ENCODE measurements around the gene PIK3R5.

PIK3R5 gene

DNA sequence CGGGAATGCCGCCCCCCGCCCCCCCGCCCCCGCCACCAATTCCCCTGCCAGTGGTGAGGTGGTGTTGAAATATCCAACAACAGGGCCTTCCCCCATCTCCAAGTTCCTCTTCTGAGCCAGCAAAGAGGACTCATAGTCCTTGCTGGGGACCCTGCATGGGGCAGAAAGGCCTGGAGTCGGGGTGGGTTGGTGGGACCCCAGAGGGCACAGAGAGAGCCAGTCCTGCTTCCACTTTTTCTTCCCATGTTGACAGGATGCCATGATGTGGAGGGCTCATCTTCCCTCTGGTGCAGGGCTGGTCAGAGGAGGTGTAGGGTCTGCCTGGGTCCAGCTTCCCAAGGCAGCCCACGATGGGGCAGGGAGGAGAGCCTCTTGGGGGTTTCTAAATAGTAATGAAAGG lies 49.0 kb downstream of the PIK3R5 start:
- Histone ChIP-seq H3K27ac (ENCODE audit: low read length) (no peak overlapping the region), H3K9ac (ENCODE audit: low read length) (no peak overlapping the region), H3K36me3 (ENCODE audit: control insufficient read depth, low read depth, low read length) (no peaks in the 10 kb centered on the region), H3K9me3 (ENCODE audit: control insufficient read depth, low read depth, low read length) (no peaks in the 10 kb centered on the region), H3K27me3 (ENCODE audit: control insufficient read depth, insufficient read depth, low read length) (no peaks in the 10 kb centered on the region), H3K4me3 (ENCODE audit: low read length) (no peak overlapping the region), H3K4me1 (ENCODE audit: control insufficient read depth, low read depth, low read length) (no peaks in the 10 kb centered on the region)

DNA sequence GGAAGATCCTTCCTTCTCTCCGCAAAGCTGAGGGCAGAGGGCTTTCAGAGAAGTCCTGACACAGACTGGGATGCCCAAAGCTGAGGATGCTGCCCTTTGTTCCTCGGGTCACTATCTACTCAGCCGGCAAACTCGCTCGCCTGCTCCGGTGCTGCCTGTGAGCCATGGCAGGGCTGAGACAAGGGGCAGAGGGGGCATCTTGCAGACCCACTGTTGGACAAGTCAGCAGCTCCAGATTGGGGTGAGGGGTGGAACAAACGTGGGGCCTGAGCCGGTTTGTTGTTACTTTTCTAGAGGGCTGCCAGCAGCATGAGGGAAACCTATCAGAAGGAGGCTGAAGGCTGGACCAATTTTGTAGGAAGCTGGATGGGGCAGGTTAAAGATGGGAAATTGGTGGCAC lies 51.0 kb downstream of the PIK3R5 start:
- Histone ChIP-seq H3K36me3 (ENCODE audit: control insufficient read depth, low read depth, low read length) (no peaks in the 10 kb centered on the region), H3K27me3 (ENCODE audit: control insufficient read depth, insufficient read depth, low read length) (no peaks in the 10 kb centered on the region), H3K4me3 (ENCODE audit: low read length) (no peak overlapping the region), H3K9me3 (ENCODE audit: control insufficient read depth, low read depth, low read length) (no peaks in the 10 kb centered on the region), H3K4me1 (ENCODE audit: control insufficient read depth, low read depth, low read length) (no peaks in the 10 kb centered on the region), H3K27ac (ENCODE audit: low read length) (no peak overlapping the region), H3K9ac (ENCODE audit: low read length) (no peak overlapping the region)

DNA sequence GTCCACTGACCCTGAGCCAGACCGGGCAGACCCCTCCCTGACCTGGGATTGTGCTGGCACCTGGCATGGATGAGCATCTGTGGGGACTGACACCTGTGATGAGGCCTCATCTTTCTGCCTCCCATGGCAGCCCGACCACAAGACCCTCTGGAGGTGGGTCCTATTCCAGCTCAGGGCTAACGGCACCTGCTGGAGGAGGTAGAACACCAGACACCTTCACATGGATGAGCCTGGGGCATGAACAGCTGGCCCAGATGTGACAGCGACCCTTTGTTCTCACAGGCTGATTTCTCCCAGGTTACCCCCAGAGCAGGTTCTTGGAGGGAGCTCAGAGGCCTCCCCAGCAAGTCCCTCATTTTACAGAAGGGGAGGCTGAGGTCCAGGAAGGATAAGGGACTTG lies 51.6 kb downstream of the PIK3R5 start:
- Histone ChIP-seq H3K9ac (ENCODE audit: low read length) (no peak overlapping the region), H3K9me3 (ENCODE audit: control insufficient read depth, low read depth, low read length) (no peaks in the 10 kb centered on the region), H3K27me3 (ENCODE audit: control insufficient read depth, insufficient read depth, low read length) (no peaks in the 10 kb centered on the region), H3K4me1 (ENCODE audit: control insufficient read depth, low read depth, low read length) (no peaks in the 10 kb centered on the region), H3K36me3 (ENCODE audit: control insufficient read depth, low read depth, low read length) (no peaks in the 10 kb centered on the region), H3K4me3 (ENCODE audit: low read length) (no peak overlapping the region), H3K27ac (ENCODE audit: low read length) (no peak overlapping the region)

DNA sequence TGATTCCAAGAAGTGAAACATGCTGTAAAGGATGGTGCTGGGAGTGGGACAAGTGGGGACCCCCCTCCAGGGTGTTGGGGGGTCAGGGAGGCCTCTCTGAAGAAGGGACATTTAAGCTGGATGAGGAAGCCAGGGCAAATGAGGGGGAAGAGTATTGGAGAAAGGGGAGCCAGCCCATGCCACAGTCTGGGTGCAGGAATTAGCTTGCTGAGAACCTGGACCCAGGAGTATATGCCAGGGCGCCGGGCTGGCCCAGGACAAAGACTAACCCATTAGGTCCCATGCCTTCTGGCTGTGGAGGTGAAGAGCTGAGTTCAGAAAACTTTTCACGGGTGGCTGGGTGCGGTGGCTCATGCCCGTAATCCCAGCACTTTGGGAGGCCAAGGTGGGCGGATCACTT lies 52.4 kb downstream of the PIK3R5 start:
- Histone ChIP-seq H3K4me3 (ENCODE audit: low read length) (no peak overlapping the region), H3K9me3 (ENCODE audit: control insufficient read depth, low read depth, low read length) (no peaks in the 10 kb centered on the region), H3K36me3 (ENCODE audit: control insufficient read depth, low read depth, low read length) (no peaks in the 10 kb centered on the region), H3K27ac (ENCODE audit: low read length) (no peak overlapping the region), H3K4me1 (ENCODE audit: control insufficient read depth, low read depth, low read length) (no peaks in the 10 kb centered on the region), H3K9ac (ENCODE audit: low read length) (no peak overlapping the region), H3K27me3 (ENCODE audit: control insufficient read depth, insufficient read depth, low read length) (no peaks in the 10 kb centered on the region)

DNA sequence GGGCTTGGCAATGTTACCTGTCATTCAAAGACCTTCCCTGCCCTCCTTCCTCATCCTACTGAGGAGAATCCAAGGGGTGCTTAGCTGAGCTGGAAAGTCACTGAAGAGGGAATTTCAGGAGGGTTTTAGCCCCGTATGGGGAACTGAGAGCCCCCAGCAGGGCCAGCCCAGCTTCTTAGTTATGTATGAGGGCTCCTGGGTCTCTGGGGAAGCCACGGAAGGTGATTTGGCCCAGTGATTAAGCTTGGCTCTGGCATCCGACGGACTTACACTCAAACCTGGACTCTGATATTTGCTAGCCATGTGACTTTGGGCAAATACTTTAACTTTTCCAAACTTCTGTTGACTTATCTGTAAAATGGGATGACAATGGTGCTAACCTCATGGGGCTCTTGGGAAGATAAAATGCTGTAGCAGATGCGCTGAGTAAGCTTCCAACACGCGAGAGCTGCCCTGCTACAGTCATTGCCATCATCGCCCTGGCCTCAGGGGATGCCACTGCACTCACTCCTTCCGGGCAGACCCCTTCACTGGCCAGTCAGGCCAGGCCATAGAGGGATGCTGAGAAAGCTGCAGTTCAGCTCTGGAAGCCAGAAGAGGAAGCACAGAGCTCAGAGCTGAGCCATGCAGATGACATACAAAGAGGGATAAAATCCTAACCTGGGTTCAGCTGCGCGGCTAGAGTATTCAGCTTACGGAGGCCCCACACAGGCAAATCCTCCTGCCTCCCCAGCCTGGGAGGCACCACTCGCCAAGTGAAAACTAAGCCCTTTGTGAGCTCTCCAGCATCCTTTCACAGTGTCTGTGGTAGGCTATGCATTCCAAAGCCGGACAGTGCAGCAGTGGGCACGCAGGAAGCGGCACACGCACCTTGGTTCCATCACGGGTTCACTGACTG lies 53.2 kb downstream of the PIK3R5 start:
- H3K36me3 ChIP-seq (ENCODE audit: control insufficient read depth, low read depth, low read length): no peaks in the 10 kb centered on the region
- no peaks in the 10 kb centered on the region for H3K27me3 ChIP-seq (ENCODE audit: control insufficient read depth, insufficient read depth, low read length)
- no peaks in the 10 kb centered on the region for H3K9me3 ChIP-seq (ENCODE audit: control insufficient read depth, low read depth, low read length)
- no peak overlapping the region for H3K27ac ChIP-seq (ENCODE audit: low read length)
- no peak overlapping the region for H3K9ac ChIP-seq (ENCODE audit: low read length)
- no peaks in the 10 kb centered on the region for H3K4me1 ChIP-seq (ENCODE audit: control insufficient read depth, low read depth, low read length)
- H3K4me3 ChIP-seq (ENCODE audit: low read length): no peak overlapping the region

DNA sequence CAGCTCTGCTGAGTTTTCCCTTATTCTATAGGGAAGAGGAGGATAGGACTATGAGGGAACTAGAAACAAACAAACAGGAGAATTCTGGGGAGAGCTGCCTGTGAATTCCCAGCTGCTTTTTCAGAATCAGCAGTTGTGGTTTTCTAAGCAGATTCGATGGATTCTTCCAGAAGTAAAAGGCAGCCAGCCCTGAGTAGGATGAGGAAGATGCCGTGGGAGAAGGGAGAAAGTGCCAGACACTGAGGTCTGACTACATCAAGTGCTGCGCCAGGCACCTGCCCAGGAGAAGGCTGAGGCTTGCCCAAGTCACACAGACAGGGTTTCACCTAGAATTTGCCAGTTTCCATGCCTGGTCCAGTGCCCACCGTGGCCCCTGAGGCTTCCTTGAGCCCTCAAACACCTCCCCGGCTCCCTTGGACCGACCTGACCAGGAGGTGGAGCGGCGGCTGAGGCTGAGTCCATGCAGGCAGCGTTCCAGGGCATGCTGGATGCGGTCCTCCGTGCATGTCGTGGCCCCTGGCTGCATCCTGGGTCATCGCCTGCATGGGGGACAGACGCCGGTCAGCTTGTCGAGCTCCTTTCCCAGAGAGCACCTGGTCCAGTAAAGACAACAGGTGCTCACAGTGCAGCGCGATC lies 54.4 kb downstream of the PIK3R5 start:
- no peaks in the 10 kb centered on the region for H3K36me3 ChIP-seq (ENCODE audit: control insufficient read depth, low read depth, low read length)

DNA sequence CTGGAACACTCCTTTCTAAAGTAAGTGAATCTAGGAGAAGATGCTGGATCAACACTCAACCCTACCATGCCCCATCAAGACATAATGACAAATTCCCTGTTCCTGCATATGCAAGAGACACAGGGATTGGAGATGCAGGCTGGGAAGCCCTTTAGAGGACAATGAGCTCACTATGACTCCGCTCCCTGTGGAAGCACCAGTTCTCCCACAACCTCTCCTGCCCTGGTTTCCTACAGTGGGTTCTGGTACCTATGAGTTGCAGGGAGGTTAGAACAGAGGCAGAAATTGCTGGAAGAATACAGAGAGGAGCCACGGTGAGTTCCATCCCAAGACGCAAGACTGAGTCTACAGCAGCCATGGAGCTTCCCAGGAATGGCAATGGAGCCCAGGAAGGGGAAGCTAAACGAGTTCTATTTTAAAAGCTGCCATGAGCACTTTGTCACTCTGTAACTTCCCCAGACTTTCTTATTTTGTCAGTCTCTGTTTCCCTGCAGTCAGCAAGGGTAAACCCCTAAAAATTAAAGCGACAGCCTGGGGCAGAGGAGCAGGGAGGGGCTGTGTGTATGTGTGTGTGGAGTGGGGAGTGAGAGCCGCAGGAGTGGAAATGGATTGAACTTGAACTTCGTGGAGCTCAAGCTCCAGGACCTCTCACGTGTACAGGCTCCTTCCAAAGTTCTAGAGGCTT lies 55.8 kb downstream of the PIK3R5 start:
- no peak overlapping the region for H3K4me3 ChIP-seq (ENCODE audit: low read length)
- H3K9ac ChIP-seq (ENCODE audit: low read length): no peak overlapping the region
- H3K27me3 ChIP-seq (ENCODE audit: control insufficient read depth, insufficient read depth, low read length): no peaks in the 10 kb centered on the region
- no peaks in the 10 kb centered on the region for H3K36me3 ChIP-seq (ENCODE audit: control insufficient read depth, low read depth, low read length)
- H3K9me3 ChIP-seq (ENCODE audit: control insufficient read depth, low read depth, low read length): no peaks in the 10 kb centered on the region
- H3K4me1 ChIP-seq (ENCODE audit: control insufficient read depth, low read depth, low read length): no peaks in the 10 kb centered on the region
- H3K27ac ChIP-seq (ENCODE audit: low read length): no peak overlapping the region

More for the DNA sequence above, 54.4 kb downstream of the PIK3R5 start:
- Histone ChIP-seq H3K4me3 (ENCODE audit: low read length) (no peak overlapping the region), H3K9me3 (ENCODE audit: control insufficient read depth, low read depth, low read length) (no peaks in the 10 kb centered on the region), H3K27me3 (ENCODE audit: control insufficient read depth, insufficient read depth, low read length) (no peaks in the 10 kb centered on the region), H3K27ac (ENCODE audit: low read length) (no peak overlapping the region), H3K4me1 (ENCODE audit: control insufficient read depth, low read depth, low read length) (no peaks in the 10 kb centered on the region), H3K9ac (ENCODE audit: low read length) (no peak overlapping the region)

DNA sequence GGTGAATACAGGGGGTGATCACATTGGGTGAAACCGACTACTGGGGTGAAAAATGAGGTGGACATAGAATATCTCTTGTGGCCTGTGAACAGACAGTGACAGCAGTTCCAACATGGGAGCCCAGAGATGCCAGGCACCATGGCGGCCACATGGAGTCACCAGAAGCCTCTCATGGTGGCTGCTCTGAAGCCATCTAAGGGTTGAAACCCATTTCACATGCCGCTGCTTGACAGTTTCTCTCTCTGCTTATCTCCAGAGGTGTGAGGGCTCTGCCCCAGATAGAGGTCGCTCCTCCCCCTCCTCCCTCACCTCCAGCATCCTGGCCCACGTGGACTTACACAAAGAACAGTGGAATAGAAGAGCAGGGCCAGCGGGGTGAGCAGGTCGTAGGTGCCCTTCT lies 60.2 kb downstream of the PIK3R5 start:
- no peaks in the 10 kb centered on the region for H3K36me3 ChIP-seq (ENCODE audit: control insufficient read depth, low read depth, low read length)
- H3K4me3 ChIP-seq (ENCODE audit: low read length): no peak overlapping the region
- no peaks in the 10 kb centered on the region for H3K9me3 ChIP-seq (ENCODE audit: control insufficient read depth, low read depth, low read length)
- H3K27me3 ChIP-seq (ENCODE audit: control insufficient read depth, insufficient read depth, low read length): no peaks in the 10 kb centered on the region
- H3K4me1 ChIP-seq (ENCODE audit: control insufficient read depth, low read depth, low read length): peaks cover 8% of the 10 kb centered on the region
- no peak overlapping the region for H3K27ac ChIP-seq (ENCODE audit: low read length)
- H3K9ac ChIP-seq (ENCODE audit: low read length): no peak overlapping the region

DNA sequence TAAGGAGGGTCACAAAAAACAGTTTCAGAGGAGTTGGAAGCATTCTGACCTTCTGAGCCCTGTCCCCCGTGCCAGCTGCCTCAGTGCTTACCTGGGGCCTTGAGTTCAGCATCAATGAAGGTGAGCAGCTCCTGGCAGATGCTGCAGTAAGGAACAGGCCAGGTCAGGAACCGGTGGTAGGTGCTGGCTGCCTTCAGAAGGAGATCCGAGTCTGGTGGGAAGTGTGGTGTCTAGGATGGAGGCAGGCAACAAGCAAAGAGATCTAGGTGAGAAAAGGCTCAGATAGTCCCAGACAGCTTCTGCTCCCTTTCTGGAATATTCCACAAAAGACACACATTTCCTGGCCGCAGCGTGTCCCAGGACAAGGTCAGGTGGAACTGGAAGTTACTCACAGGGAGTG lies 60.8 kb downstream of the PIK3R5 start:
- no peaks in the 10 kb centered on the region for H3K36me3 ChIP-seq (ENCODE audit: control insufficient read depth, low read depth, low read length)
- no peak overlapping the region for H3K4me3 ChIP-seq (ENCODE audit: low read length)
- H3K9me3 ChIP-seq (ENCODE audit: control insufficient read depth, low read depth, low read length): no peaks in the 10 kb centered on the region
- H3K27me3 ChIP-seq (ENCODE audit: control insufficient read depth, insufficient read depth, low read length): no peaks in the 10 kb centered on the region
- no peak overlapping the region for H3K9ac ChIP-seq (ENCODE audit: low read length)
- H3K4me1 ChIP-seq (ENCODE audit: control insufficient read depth, low read depth, low read length): peaks cover 11% of the 10 kb centered on the region
- H3K27ac ChIP-seq (ENCODE audit: low read length): no peak overlapping the region

DNA sequence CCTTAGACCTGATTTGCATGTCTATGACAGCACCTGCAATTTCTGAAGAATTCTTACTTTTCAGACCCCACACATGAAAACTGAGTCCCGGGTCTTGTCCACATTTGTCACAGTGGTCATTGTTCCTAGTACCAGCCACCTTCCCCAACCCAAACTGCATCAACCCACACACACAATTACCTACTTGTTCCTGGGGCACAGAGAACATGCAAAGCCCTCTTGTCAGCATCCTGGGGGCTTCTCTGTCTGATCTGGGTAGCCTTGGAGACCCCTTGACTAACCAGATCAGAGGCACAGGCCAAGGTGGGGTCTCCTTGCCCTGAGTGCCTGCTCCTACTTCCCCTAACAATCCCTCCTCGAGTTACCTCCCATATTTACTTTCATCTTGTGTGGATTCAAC lies 61.3 kb downstream of the PIK3R5 start:
- Histone ChIP-seq H3K4me1 (ENCODE audit: control insufficient read depth, low read depth, low read length) (peaks cover 11% of the 10 kb centered on the region), H3K27me3 (ENCODE audit: control insufficient read depth, insufficient read depth, low read length) (no peaks in the 10 kb centered on the region), H3K36me3 (ENCODE audit: control insufficient read depth, low read depth, low read length) (no peaks in the 10 kb centered on the region), H3K27ac (ENCODE audit: low read length) (no peak overlapping the region), H3K9me3 (ENCODE audit: control insufficient read depth, low read depth, low read length) (no peaks in the 10 kb centered on the region), H3K4me3 (ENCODE audit: low read length) (no peak overlapping the region), H3K9ac (ENCODE audit: low read length) (no peak overlapping the region)

DNA sequence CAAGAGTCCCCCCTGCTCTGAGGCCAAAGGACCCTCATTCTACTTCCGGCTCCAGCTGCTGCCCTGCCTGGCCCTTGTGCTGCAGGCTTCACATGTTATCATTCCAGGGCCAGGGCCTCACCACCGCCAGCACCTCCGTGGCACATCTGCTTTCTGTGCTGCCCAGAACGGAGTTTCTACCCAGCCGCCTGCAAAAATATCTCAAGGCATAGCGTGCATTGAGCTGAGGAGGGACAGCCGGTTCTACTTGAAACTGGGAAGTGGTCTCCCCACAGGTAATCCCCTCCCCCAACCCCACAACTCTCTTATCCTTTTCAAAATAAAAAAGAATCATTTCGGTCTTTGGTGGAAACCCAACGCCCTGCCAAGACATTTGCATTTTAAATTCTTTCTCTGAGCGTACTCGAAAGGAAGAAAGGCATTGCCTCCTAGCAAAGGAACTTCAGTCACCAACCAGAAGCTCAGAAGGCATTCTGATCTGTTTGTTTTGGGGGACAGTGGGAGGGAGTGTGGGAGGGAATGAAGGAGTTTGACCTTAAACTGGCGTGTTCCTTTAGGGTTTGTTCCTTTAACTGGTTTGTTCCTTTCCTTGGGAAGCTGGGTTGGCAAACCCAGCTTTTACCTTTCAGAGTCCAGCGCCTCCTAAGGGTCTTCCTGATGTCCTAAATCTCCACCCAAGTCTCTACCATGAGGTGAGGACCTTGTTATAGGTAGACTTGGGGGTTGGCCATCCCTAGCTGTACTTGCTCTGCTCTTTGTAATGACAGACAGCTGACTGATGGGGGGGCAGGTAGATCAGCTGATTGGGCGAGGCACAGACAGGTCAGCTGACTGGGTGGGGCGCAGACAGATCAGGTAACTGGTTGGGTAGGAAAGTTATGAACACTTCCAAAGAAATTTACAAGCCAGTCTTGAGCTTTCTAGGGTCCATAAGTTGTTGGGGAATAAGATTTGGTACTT lies 64.6 kb downstream of the PIK3R5 start:
- H3K27ac ChIP-seq (ENCODE audit: low read length): no peak overlapping the region
- H3K4me1 ChIP-seq (ENCODE audit: control insufficient read depth, low read depth, low read length): peaks cover 11% of the 10 kb centered on the region
- H3K9ac ChIP-seq (ENCODE audit: low read length): no peak overlapping the region
- no peaks in the 10 kb centered on the region for H3K9me3 ChIP-seq (ENCODE audit: control insufficient read depth, low read depth, low read length)
- no peaks in the 10 kb centered on the region for H3K36me3 ChIP-seq (ENCODE audit: control insufficient read depth, low read depth, low read length)
- H3K4me3 ChIP-seq (ENCODE audit: low read length): peak overlapping the region; percentile 13
- no peaks in the 10 kb centered on the region for H3K27me3 ChIP-seq (ENCODE audit: control insufficient read depth, insufficient read depth, low read length)
